Stimulated activated memory B cell treated with anti-CD40 and anti-IgM and Interleukin-4, amounts not matched to agents 10 μg/mL and 1 μg/mL and 100 μg/mL, for 72 hours (primary cell): ENCODE measurements around the gene TINAG.
"Not testable (repeated sequence)": the region's sequence is repeated elsewhere in the genome, so short reads cannot be mapped to it uniquely, and the experiment has no call there.

Source experiments
- ATAC-seq: fragments of 150-1000 bp; cut with Tn5 transposase; 2 replicates; pipeline ENCODE4 v1.10.0; 2021
- H3K27ac Mint-ChIP-seq: one replicate; pipeline ENCODE4 v1.8.0; 2022; ENCODE audit warnings: mild to moderate bottlenecking, mixed read lengths
- H3K27me3 Mint-ChIP-seq: one replicate; pipeline ENCODE4 v1.8.0; 2022; ENCODE audit warnings: mixed read lengths
- H3K36me3 Mint-ChIP-seq: one replicate; pipeline ENCODE4 v1.8.0; 2022; ENCODE audit warnings: mixed read lengths
- H3K4me1 Mint-ChIP-seq: one replicate; pipeline ENCODE4 v1.8.0; 2022; ENCODE audit warnings: mixed read lengths
- H3K4me3 Mint-ChIP-seq: one replicate; pipeline ENCODE4 v1.8.0; 2022; ENCODE audit warnings: mild to moderate bottlenecking, moderate library complexity, mixed read lengths
- H3K9me3 Mint-ChIP-seq: one replicate; pipeline ENCODE4 v1.8.0; 2022; ENCODE audit warnings: mixed read lengths

Gene TINAG

GRCh38 chr6:54291146-54291545, 17.1 kb upstream of the TINAG start:
- H3K4me1 Mint-ChIP-seq, result peaks cover 5% of the 10 kb centered on the region
- ATAC-seq, result peak; percentile 52
- peaks cover 3% of the 10 kb centered on the region for H3K9me3 Mint-ChIP-seq
- no peaks in the 10 kb centered on the region for H3K36me3 Mint-ChIP-seq
- no peaks in the 10 kb centered on the region for H3K27me3 Mint-ChIP-seq
- no peak overlapping the region for H3K27ac Mint-ChIP-seq
- no peak overlapping the region for H3K4me3 Mint-ChIP-seq

GRCh38 chr6:54291738-54292137, 16.5 kb upstream of the TINAG start:
- Mint-ChIP-seq H3K9me3 (peaks cover 3% of the 10 kb centered on the region), H3K4me3 (no peak overlapping the region), H3K27ac (no peak overlapping the region), H3K4me1 (peaks cover 5% of the 10 kb centered on the region), H3K27me3 (no peaks in the 10 kb centered on the region), H3K36me3 (no peaks in the 10 kb centered on the region)
- peak; percentile 55 for ATAC-seq

- ATAC-seq, result no peak
These were observed 13.2 kb upstream of the TINAG start for GRCh38 chr6:54294965-54295532.

GRCh38 chr6:54299542-54300269, 8.5 kb upstream of the TINAG start:
- Mint-ChIP-seq H3K27me3 (no peaks in the 10 kb centered on the region), H3K4me3 (no peak overlapping the region), H3K9me3 (no peaks in the 10 kb centered on the region), H3K4me1 (no peaks in the 10 kb centered on the region), H3K27ac (no peak overlapping the region), H3K36me3 (no peaks in the 10 kb centered on the region)
- no peak for ATAC-seq

More at GRCh38 chr6:54294965-54295532, 13.2 kb upstream of the TINAG start:
- Mint-ChIP-seq H3K27me3 (no peaks in the 10 kb centered on the region), H3K4me3 (no peak overlapping the region), H3K27ac (no peak overlapping the region), H3K36me3 (no peaks in the 10 kb centered on the region), H3K4me1 (peaks cover 5% of the 10 kb centered on the region), H3K9me3 (no peaks in the 10 kb centered on the region)

- Mint-ChIP-seq H3K4me3 (no peak overlapping the region), H3K27me3 (no peaks in the 10 kb centered on the region), H3K9me3 (no peaks in the 10 kb centered on the region), H3K36me3 (no peaks in the 10 kb centered on the region), H3K4me1 (no peaks in the 10 kb centered on the region), H3K27ac (no peak overlapping the region)
- no peak for ATAC-seq
These were observed 6.5 kb upstream of the TINAG start for GRCh38 chr6:54301770-54302169.

GRCh38 chr6:54307439-54307910, 766 bp upstream of the TINAG start:
- Mint-ChIP-seq H3K4me1 (no peaks in the 10 kb centered on the region), H3K27me3 (no peaks in the 10 kb centered on the region), H3K36me3 (no peaks in the 10 kb centered on the region)

GRCh38 chr6:54308986-54309315, 710 bp downstream of the TINAG start:
- no peak overlapping the region for H3K4me3 Mint-ChIP-seq
- H3K4me1 Mint-ChIP-seq, result no peaks in the 10 kb centered on the region
- H3K27me3 Mint-ChIP-seq, result no peaks in the 10 kb centered on the region
- no peaks in the 10 kb centered on the region for H3K36me3 Mint-ChIP-seq
- no peak for ATAC-seq
- H3K9me3 Mint-ChIP-seq, result peaks cover 9% of the 10 kb centered on the region
- no peak overlapping the region for H3K27ac Mint-ChIP-seq

More at GRCh38 chr6:54307439-54307910, 766 bp upstream of the TINAG start:
- peaks cover 9% of the 10 kb centered on the region for H3K9me3 Mint-ChIP-seq
- H3K27ac Mint-ChIP-seq, result no peak overlapping the region
- H3K4me3 Mint-ChIP-seq, result no peak overlapping the region
- no peak for ATAC-seq

GRCh38 chr6:54310377-54311152, 2.3 kb downstream of the TINAG start:
- ATAC-seq, result no peak
- H3K4me1 Mint-ChIP-seq, result no peaks in the 10 kb centered on the region
- no peaks in the 10 kb centered on the region for H3K36me3 Mint-ChIP-seq
- H3K27ac Mint-ChIP-seq, result no peak overlapping the region
- H3K27me3 Mint-ChIP-seq, result no peaks in the 10 kb centered on the region
- H3K9me3 Mint-ChIP-seq, result peaks cover 9% of the 10 kb centered on the region
- no peak overlapping the region for H3K4me3 Mint-ChIP-seq

GRCh38 chr6:54315656-54316055, 7.4 kb downstream of the TINAG start:
- Mint-ChIP-seq H3K9me3 (peaks cover 3% of the 10 kb centered on the region), H3K4me1 (no peaks in the 10 kb centered on the region), H3K27ac (no peak overlapping the region), H3K27me3 (no peaks in the 10 kb centered on the region), H3K36me3 (no peaks in the 10 kb centered on the region), H3K4me3 (no peak overlapping the region)
- no peak for ATAC-seq

- H3K9me3 Mint-ChIP-seq, result no peaks in the 10 kb centered on the region
- no peak for ATAC-seq
- H3K4me1 Mint-ChIP-seq, result no peaks in the 10 kb centered on the region
- H3K27me3 Mint-ChIP-seq, result no peaks in the 10 kb centered on the region
- H3K27ac Mint-ChIP-seq, result no peak overlapping the region
- H3K36me3 Mint-ChIP-seq, result no peaks in the 10 kb centered on the region
- H3K4me3 Mint-ChIP-seq, result no peak overlapping the region
These were observed 12.6 kb downstream of the TINAG start for GRCh38 chr6:54320871-54321270.

- Mint-ChIP-seq H3K27ac (no peak overlapping the region), H3K27me3 (no peaks in the 10 kb centered on the region), H3K36me3 (no peaks in the 10 kb centered on the region), H3K4me1 (no peaks in the 10 kb centered on the region), H3K4me3 (no peak overlapping the region), H3K9me3 (peaks cover 22% of the 10 kb centered on the region)
- no peak for ATAC-seq
These were observed 19.4 kb downstream of the TINAG start for GRCh38 chr6:54327631-54328030.

- not testable (repeated sequence) for H3K27me3 Mint-ChIP-seq, ATAC-seq, H3K27ac Mint-ChIP-seq, H3K36me3 Mint-ChIP-seq, H3K4me1 Mint-ChIP-seq, H3K4me3 Mint-ChIP-seq
- peaks cover 22% of the 10 kb centered on the region for H3K9me3 Mint-ChIP-seq
These were observed 23.3 kb downstream of the TINAG start for GRCh38 chr6:54331571-54331970.

GRCh38 chr6:54335871-54336270, 27.6 kb downstream of the TINAG start:
- H3K27ac Mint-ChIP-seq, result no peak overlapping the region
- no peak overlapping the region for H3K4me3 Mint-ChIP-seq
- no peaks in the 10 kb centered on the region for H3K27me3 Mint-ChIP-seq
- H3K36me3 Mint-ChIP-seq, result no peaks in the 10 kb centered on the region
- H3K9me3 Mint-ChIP-seq, result peaks cover 4% of the 10 kb centered on the region
- ATAC-seq, result no peak
- no peaks in the 10 kb centered on the region for H3K4me1 Mint-ChIP-seq

- ATAC-seq, result no peak
- Mint-ChIP-seq H3K27ac (no peak overlapping the region), H3K4me3 (no peak overlapping the region), H3K4me1 (no peaks in the 10 kb centered on the region), H3K9me3 (peaks cover 14% of the 10 kb centered on the region), H3K36me3 (no peaks in the 10 kb centered on the region), H3K27me3 (no peaks in the 10 kb centered on the region)
These were observed 45.7 kb downstream of the TINAG start for GRCh38 chr6:54353975-54354374.

- no peak overlapping the region for H3K4me3 Mint-ChIP-seq
- ATAC-seq, result no peak
These were observed 46.4 kb downstream of the TINAG start for GRCh38 chr6:54354608-54355007.

GRCh38 chr6:54357141-54357540, 48.9 kb downstream of the TINAG start:
- Mint-ChIP-seq H3K4me1 (no peaks in the 10 kb centered on the region), H3K4me3 (no peak overlapping the region), H3K27me3 (no peaks in the 10 kb centered on the region), H3K27ac (no peak overlapping the region), H3K36me3 (no peaks in the 10 kb centered on the region), H3K9me3 (peaks cover 10% of the 10 kb centered on the region)
- ATAC-seq, result no peak

More at GRCh38 chr6:54354608-54355007, 46.4 kb downstream of the TINAG start:
- H3K4me1 Mint-ChIP-seq, result no peaks in the 10 kb centered on the region
- H3K27ac Mint-ChIP-seq, result no peak overlapping the region
- no peaks in the 10 kb centered on the region for H3K36me3 Mint-ChIP-seq
- no peaks in the 10 kb centered on the region for H3K27me3 Mint-ChIP-seq
- peaks cover 14% of the 10 kb centered on the region for H3K9me3 Mint-ChIP-seq
